ENCODE data around the gene POLE2.

The POLE2 gene

DNA sequence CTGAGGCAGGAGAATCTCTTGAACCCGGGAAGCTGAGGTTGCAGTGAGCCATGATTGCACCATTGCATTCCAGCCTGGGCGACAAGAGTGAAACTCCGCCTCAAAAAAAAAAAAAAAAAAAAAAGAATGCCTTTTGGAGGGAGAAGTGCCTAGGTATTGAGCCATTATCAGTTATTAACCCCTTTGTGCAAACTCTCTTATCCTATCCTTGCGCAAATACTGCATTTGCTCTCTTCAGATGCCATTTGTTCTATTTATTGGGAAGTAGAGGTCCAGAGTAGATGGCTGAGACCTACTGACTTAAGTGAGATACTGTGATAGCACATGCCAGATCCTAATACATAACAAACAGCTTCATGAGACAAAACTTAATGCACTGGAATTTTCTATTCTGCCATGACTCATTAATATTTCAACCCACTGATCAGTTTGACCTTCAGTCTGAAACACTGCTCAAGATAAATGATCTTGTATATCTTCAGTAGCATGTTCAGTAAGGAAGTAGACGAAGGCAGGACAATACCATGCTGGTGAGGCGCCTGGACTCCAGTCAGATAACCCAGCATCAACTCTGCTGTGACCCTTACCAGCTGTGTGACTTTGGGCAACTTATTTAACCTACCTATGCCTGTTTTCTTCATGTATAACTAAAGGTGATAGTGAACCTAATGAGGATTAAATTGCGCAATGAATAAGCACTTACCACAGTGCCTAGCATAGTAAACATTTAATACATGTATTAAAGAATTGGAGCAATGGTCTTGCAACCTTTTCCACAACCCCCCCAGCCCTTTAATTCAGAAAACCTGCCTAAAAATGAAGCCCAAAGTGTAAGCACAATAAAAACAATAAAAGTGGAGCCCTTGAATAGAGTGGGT lies 47.2 kb downstream of the POLE2 start:
- Mint-ChIP-seq H3K4me3 (no peak overlapping the region), H3K4me1 (peaks cover 31% of the 10 kb centered on the region), H3K27me3 (ENCODE audit: low read depth) (no peaks in the 10 kb centered on the region)

DNA sequence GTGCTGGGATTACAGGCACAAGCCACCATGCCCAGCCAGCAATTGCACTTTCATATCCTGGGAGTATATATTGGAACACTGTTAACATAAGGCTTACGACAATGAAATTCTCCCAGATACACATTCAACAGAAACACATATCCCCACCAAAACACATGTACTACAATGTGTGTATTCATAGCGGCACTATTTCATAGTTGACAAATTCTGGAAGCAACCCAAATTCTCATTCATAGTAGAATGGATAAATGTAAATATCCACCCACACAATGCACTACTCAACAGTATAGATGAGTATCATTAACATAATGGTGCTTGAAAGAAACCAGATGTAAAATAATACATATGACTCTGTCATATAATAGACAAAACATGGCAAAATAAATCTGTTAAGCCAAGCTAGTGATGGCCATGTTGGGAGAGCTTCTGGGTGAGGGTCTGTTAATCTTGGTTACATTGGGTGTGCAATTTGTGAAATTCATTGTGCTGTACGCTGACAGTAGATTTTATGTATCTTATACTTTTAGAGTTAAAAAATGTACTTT lies 50.4 kb downstream of the POLE2 start:
- TF ChIP-seq, protein P1, sequence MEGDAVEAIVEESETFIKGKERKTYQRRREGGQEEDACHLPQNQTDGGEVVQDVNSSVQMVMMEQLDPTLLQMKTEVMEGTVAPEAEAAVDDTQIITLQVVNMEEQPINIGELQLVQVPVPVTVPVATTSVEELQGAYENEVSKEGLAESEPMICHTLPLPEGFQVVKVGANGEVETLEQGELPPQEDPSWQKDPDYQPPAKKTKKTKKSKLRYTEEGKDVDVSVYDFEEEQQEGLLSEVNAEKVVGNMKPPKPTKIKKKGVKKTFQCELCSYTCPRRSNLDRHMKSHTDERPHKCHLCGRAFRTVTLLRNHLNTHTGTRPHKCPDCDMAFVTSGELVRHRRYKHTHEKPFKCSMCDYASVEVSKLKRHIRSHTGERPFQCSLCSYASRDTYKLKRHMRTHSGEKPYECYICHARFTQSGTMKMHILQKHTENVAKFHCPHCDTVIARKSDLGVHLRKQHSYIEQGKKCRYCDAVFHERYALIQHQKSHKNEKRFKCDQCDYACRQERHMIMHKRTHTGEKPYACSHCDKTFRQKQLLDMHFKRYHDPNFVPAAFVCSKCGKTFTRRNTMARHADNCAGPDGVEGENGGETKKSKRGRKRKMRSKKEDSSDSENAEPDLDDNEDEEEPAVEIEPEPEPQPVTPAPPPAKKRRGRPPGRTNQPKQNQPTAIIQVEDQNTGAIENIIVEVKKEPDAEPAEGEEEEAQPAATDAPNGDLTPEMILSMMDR (IDR thresholded peaks at IDR 0.05; ENCODE audit: unreplicated experiment in 3 of 3), result no peak
- Mint-ChIP-seq H3K9me3 (no peaks in the 10 kb centered on the region), H3K27me3 (ENCODE audit: low read depth) (no peaks in the 10 kb centered on the region)

More for the DNA sequence above, 47.2 kb downstream of the POLE2 start:
- peaks cover 20% of the 10 kb centered on the region for H3K36me3 Mint-ChIP-seq (ENCODE audit: low read depth)
- TF ChIP-seq, protein P1 (IDR thresholded peaks at IDR 0.05; ENCODE audit: unreplicated experiment in 3 of 3), result no peak
- no peaks in the 10 kb centered on the region for H3K9me3 Mint-ChIP-seq
- H3K27ac Mint-ChIP-seq, result no peak overlapping the region

DNA sequence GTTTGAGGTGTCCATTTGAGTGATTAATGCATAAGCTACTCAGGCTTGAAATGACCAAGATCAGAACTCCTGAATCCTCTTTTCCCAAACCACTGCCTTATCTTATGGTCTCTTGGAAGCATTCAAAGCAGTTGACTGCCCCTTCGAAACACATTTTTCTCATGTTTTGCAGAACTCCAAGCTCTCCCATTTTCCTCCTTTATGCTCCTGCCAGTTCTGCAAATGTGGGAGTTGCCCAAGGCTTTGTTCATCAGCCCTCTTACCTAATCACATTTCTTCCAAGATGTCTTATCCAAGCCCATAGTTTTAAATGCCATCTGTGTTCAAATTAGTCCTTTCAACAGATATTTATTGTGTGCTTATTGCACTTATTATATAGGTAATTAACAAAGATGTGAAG lies 51.1 kb downstream of the POLE2 start:
- Mint-ChIP-seq H3K27me3 (ENCODE audit: low read depth) (no peaks in the 10 kb centered on the region), H3K36me3 (ENCODE audit: low read depth) (peaks cover 24% of the 10 kb centered on the region), H3K9me3 (no peaks in the 10 kb centered on the region), H3K4me3 (peak overlapping the region; percentile 74 to 94 (median 81)), H3K4me1 (peaks cover 33% of the 10 kb centered on the region), H3K27ac (peak overlapping the region; percentile 26 to 84 (median 48))
- TF ChIP-seq, protein P1 (IDR thresholded peaks at IDR 0.05; ENCODE audit: unreplicated experiment in 3 of 3), result no peak

More for the DNA sequence above, 50.4 kb downstream of the POLE2 start:
- H3K4me3 Mint-ChIP-seq, result peak overlapping the region; percentile 74 to 94 (median 81)
- peaks cover 24% of the 10 kb centered on the region for H3K36me3 Mint-ChIP-seq (ENCODE audit: low read depth)
- peaks cover 40% of the 10 kb centered on the region for H3K4me1 Mint-ChIP-seq
- H3K27ac Mint-ChIP-seq, result peak overlapping the region; percentile 26 to 84 (median 71)

DNA sequence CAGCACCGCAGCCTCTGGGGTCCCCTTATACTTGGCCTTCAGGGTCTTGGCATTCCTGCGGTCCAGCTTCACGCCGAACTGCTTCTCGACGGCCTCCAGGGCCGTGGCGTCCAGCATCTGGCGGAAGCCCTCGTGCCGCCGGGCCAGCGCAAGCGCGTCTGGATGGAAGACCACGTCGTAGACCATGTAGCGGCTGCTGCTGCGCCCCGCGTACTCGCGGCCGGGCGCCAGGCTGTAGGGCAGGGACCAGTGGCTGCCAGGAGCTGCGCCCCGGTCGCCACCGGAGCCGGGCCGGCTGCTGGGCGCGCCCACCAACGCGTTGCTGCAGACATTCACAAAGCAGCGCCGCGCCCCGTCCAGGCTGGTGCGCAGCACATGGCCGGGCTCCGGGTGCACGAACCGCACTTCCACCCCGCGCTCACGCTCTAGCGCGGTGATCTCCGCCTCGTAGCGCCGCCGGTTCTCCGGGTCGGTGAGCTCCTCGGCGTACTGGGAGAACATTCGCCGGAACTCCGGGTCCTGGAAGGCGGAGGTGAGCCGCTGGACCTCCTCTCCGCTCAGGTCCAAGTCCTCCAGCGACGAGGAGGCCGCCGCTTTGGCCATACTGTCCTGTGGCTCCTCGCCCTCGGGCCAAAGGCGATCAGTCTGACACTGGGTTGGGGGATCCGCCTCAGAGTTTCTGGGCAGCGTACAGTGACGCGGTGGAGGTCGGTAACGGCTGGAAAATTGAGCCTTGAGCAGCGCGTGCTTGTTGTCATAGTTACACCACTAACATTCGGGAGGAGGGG lies 53.3 kb downstream of the POLE2 start, which contains the start of gene DNAAF2:
Gene DNAAF2, minus strand, starts transcription at position 698 of the 788 bp plus-strand sequence. Its CDS starts 95 bp downstream, at position 603.
- H3K36me3 Mint-ChIP-seq (ENCODE audit: low read depth), result peaks cover 29% of the 10 kb centered on the region
- H3K4me1 Mint-ChIP-seq, result peaks cover 40% of the 10 kb centered on the region
- no peaks in the 10 kb centered on the region for H3K27me3 Mint-ChIP-seq (ENCODE audit: low read depth)
- H3K27ac Mint-ChIP-seq, result peak within 1 kb of the TSS; percentile 95 to 97 (median 95)
- H3K9me3 Mint-ChIP-seq, result no peaks in the 10 kb centered on the region
- H3K4me3 Mint-ChIP-seq, result peak within 1 kb of the TSS; percentile 94 to 99 (median 97)
- TF ChIP-seq, protein P1 (IDR thresholded peaks at IDR 0.05; ENCODE audit: unreplicated experiment in 3 of 3), result no peak

DNA sequence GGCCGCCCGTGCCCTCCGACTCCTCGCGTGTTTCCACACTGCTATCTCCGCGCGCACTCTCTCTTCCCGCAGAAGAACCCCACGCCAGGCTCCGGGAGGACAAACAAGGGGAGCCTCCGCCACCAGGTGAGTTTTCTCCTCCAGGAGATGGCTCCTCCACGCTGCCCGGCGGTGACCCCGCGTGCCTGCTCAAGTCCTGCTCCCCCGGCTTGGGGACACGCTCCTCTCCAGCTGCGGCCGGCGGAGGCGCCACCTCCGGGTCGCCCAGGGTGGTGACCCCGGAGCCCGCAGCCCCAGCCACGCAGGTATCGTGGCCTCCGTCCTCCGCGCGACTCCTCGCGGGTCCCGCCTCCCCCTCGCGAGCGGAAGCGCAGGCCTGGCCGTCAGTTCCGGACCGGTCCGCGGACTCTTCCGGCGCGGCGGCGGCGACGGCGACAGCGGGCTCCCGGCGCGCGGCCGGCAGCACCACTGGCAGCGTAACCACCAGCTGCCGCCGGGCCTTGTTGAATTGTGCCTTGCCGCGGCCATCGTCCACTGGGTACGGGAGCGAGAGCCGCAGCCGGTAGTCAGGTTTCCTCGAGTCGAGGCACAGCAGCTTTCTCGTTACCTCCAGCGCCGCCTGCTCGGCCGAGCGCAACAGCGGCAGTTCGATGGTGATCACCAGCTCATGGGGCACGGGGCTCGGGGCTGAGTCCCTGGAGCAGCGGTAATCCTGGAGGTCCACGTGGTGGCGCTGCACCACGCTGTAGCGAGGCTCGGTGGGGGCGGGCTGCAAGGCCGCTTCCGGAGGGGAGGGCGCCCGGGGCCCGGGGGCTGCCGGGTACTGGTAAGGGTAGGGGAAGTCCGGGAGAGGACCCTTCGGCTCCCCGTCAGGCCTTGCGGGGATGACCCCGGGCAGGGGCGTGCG lies 54.1 kb downstream of the POLE2 start:
- Mint-ChIP-seq H3K4me3 (peak overlapping the region; percentile 94 to 98 (median 94)), H3K36me3 (ENCODE audit: low read depth) (peaks cover 27% of the 10 kb centered on the region), H3K9me3 (no peaks in the 10 kb centered on the region), H3K27ac (peak overlapping the region; percentile 95 to 97 (median 97)), H3K27me3 (ENCODE audit: low read depth) (no peaks in the 10 kb centered on the region), H3K4me1 (peaks cover 39% of the 10 kb centered on the region)
- TF ChIP-seq, protein P1 (IDR thresholded peaks at IDR 0.05; ENCODE audit: unreplicated experiment in 3 of 3), result peak; percentile 78 to 94 (median 85)
